ENCODE data around the gene HBS1L. TPM values are rescaled to one million over a fixed set of nuclear protein-coding genes. Genes with fewer than 3 reads are reported as not detected.
A peak's percentile ranks its signal among the peaks of the same experiment; 100 is the strongest.

The HBS1L gene
- total RNA-seq, 5 donors from 2014 or later (not counting 1 experiment from before 2014, with no cell fraction given), result 51.4 to 112 (median 69.7) TPM

- Histone ChIP-seq H3K27me3 (replicated peaks in 1 of 2; ENCODE audit: control insufficient read depth in 2 of 2, extremely low read depth in 1 of 2, insufficient read depth in 2 of 2, low read length in 1 of 2) (no peaks in the 10 kb centered on the region), H3K36me3 (ENCODE audit: control insufficient read depth in 2 of 2, extremely low read depth in 1 of 2, insufficient read depth in 1 of 2, low read length in 1 of 2) (peaks cover 0 to 41% of the 10 kb centered on the region in 2 donors), H3K9me3 (no peaks in the 10 kb centered on the region), H3K27ac (ENCODE audit: low read length) (no peak overlapping the region), H3K4me1 (ENCODE audit: control insufficient read depth in 1 of 2, extremely low read depth in 1 of 2, insufficient read depth in 2 of 2, low read length in 2 of 2) (peaks cover 0 to 2% of the 10 kb centered on the region in 2 experiments), H3K4me3 (ENCODE audit: control insufficient read depth in 1 of 2, extremely low read depth in 1 of 2, low read length in 1 of 2) (no peak overlapping the region)
- Mint-ChIP-seq H3K27me3 (no peaks in the 10 kb centered on the region), H3K4me3 (no peak overlapping the region), H3K27ac (no peak overlapping the region), H3K4me1 (peaks cover 1 to 16% (median 7%) of the 10 kb centered on the region in 3 donors), H3K36me3 (peaks cover 48% of the 10 kb centered on the region), H3K9me3 (no peaks in the 10 kb centered on the region)
- no peak for ATAC-seq (replicated peaks in 1 of 4)
- POLR2A ChIA-PET, result no interaction called here
- no peak for DNase-seq
- CTCF ChIA-PET, result interaction anchor here (0.6 to 1.5 kb wide), 6 partner anchors 9 to 190 kb away, joined by 3 to 11 read pairs (median 4); partner anchors contain the start of gene HBS1L (in 1 of the 2)
Measured at GRCh38 chr6:134994431-134994830, 60.2 kb downstream of the HBS1L start.

- H3K9me3 ChIP-seq, result no peaks in the 10 kb centered on the region
- H3K4me3 Mint-ChIP-seq, result no peak overlapping the region
- WGBS (ENCODE audit: insufficient coverage), result 80% methylated on average over 1 of the region's 6 CpGs
- H3K27ac ChIP-seq (ENCODE audit: low read length), result no peak overlapping the region
- ChIA-PET POLR2A (interaction anchor here in 1 of 2 donors (0.6 kb wide), 1 partner anchor 102 kb away, joined by 4 read pairs; no protein-coding TSS in a partner anchor), CTCF (interaction anchor here in 1 of 2 donors (0.6 to 1.2 kb wide), 3 partner anchors 10 to 860 kb away, joined by 3 to 7 read pairs (median 5); no protein-coding TSS in a partner anchor)
- no peak overlapping the region for H3K4me3 ChIP-seq (ENCODE audit: control insufficient read depth in 1 of 2, extremely low read depth in 1 of 2, low read length in 1 of 2)
- H3K4me1 ChIP-seq (ENCODE audit: control insufficient read depth in 1 of 2, extremely low read depth in 1 of 2, insufficient read depth in 2 of 2, low read length in 2 of 2), result no peaks in the 10 kb centered on the region
- H3K27ac Mint-ChIP-seq, result no peak overlapping the region
- no peaks in the 10 kb centered on the region for H3K9me3 Mint-ChIP-seq
- ATAC-seq (replicated peaks in 1 of 4) (no peak), DNase-seq (no peak)
- H3K4me1 Mint-ChIP-seq, result peaks cover 1 to 7% (median 2%) of the 10 kb centered on the region in 3 donors
- no peaks in the 10 kb centered on the region for H3K27me3 ChIP-seq (replicated peaks in 1 of 2; ENCODE audit: control insufficient read depth in 2 of 2, extremely low read depth in 1 of 2, insufficient read depth in 2 of 2, low read length in 1 of 2)
- H3K36me3 Mint-ChIP-seq, result peaks cover 50% of the 10 kb centered on the region
- H3K36me3 ChIP-seq (ENCODE audit: control insufficient read depth in 2 of 2, extremely low read depth in 1 of 2, insufficient read depth in 1 of 2, low read length in 1 of 2), result peaks cover 0 to 41% of the 10 kb centered on the region in 2 donors
- no peaks in the 10 kb centered on the region for H3K27me3 Mint-ChIP-seq
Measured at GRCh38 chr6:134992155-134992554, 62.5 kb downstream of the HBS1L start.

GRCh38 chr6:134990262-134990661 is 64.4 kb downstream of the HBS1L start:
- Histone ChIP-seq H3K9me3 (no peaks in the 10 kb centered on the region), H3K4me1 (ENCODE audit: control insufficient read depth in 1 of 2, extremely low read depth in 1 of 2, insufficient read depth in 2 of 2, low read length in 2 of 2) (no peaks in the 10 kb centered on the region), H3K4me3 (ENCODE audit: control insufficient read depth in 1 of 2, extremely low read depth in 1 of 2, low read length in 1 of 2) (no peak overlapping the region), H3K27ac (ENCODE audit: low read length) (no peak overlapping the region), H3K36me3 (ENCODE audit: control insufficient read depth in 2 of 2, extremely low read depth in 1 of 2, insufficient read depth in 1 of 2, low read length in 1 of 2) (peaks cover 0 to 30% of the 10 kb centered on the region in 2 donors), H3K27me3 (replicated peaks in 1 of 2; ENCODE audit: control insufficient read depth in 2 of 2, extremely low read depth in 1 of 2, insufficient read depth in 2 of 2, low read length in 1 of 2) (no peaks in the 10 kb centered on the region)
- H3K27me3 Mint-ChIP-seq, result no peaks in the 10 kb centered on the region
- H3K27ac Mint-ChIP-seq, result no peak overlapping the region
- DNase-seq, result no peak
- ChIA-PET POLR2A (no interaction called here), CTCF (no interaction called here)
- ATAC-seq (replicated peaks in 1 of 4), result no peak
- peaks cover 44% of the 10 kb centered on the region for H3K36me3 Mint-ChIP-seq
- peaks cover 1 to 7% (median 2%) of the 10 kb centered on the region in 3 donors for H3K4me1 Mint-ChIP-seq
- H3K4me3 Mint-ChIP-seq, result no peak overlapping the region
- no peaks in the 10 kb centered on the region for H3K9me3 Mint-ChIP-seq
- 100% methylated on average over 1 of the region's 3 CpGs for WGBS (ENCODE audit: insufficient coverage)

GRCh38 chr6:134984821-134985220 is 69.8 kb downstream of the HBS1L start:
- no peaks in the 10 kb centered on the region for H3K4me1 ChIP-seq (ENCODE audit: control insufficient read depth in 1 of 2, extremely low read depth in 1 of 2, insufficient read depth in 2 of 2, low read length in 2 of 2)
- ChIA-PET POLR2A (no interaction called here), CTCF (interaction anchor here in 1 of 2 donors (1.1 kb wide), 1 partner anchor 21 kb away, joined by 3 read pairs; no protein-coding TSS in a partner anchor)
- H3K27ac ChIP-seq (ENCODE audit: low read length), result no peak overlapping the region
- peaks cover 5 to 35% of the 10 kb centered on the region in 2 donors for H3K36me3 ChIP-seq (ENCODE audit: control insufficient read depth in 2 of 2, extremely low read depth in 1 of 2, insufficient read depth in 1 of 2, low read length in 1 of 2)
- H3K27ac Mint-ChIP-seq, result peak overlapping the region in 1 of 2 donors; percentile 41
- 29% methylated on average over 1 of the region's 1 CpG for WGBS (ENCODE audit: insufficient coverage)
- H3K36me3 Mint-ChIP-seq, result peaks cover 57% of the 10 kb centered on the region
- H3K27me3 ChIP-seq (replicated peaks in 1 of 2; ENCODE audit: control insufficient read depth in 2 of 2, extremely low read depth in 1 of 2, insufficient read depth in 2 of 2, low read length in 1 of 2), result no peaks in the 10 kb centered on the region
- ATAC-seq (replicated peaks in 1 of 4), result no peak
- H3K9me3 ChIP-seq, result no peaks in the 10 kb centered on the region
- H3K4me3 Mint-ChIP-seq, result no peak overlapping the region
- no peak overlapping the region for H3K4me3 ChIP-seq (ENCODE audit: control insufficient read depth in 1 of 2, extremely low read depth in 1 of 2, low read length in 1 of 2)
- H3K9me3 Mint-ChIP-seq, result no peaks in the 10 kb centered on the region
- DNase-seq, result no peak
- H3K4me1 Mint-ChIP-seq, result peaks cover 15 to 20% (median 15%) of the 10 kb centered on the region in 3 donors
- H3K27me3 Mint-ChIP-seq, result no peaks in the 10 kb centered on the region

GRCh38 chr6:134983823-134984222 is 70.8 kb downstream of the HBS1L start:
- POLR2A ChIA-PET, result no interaction called here
- Mint-ChIP-seq H3K36me3 (peaks cover 58% of the 10 kb centered on the region), H3K9me3 (no peaks in the 10 kb centered on the region), H3K27ac (peak overlapping the region in 1 of 2 donors; percentile 11), H3K4me3 (no peak overlapping the region), H3K4me1 (peaks cover 19 to 26% (median 23%) of the 10 kb centered on the region in 3 donors), H3K27me3 (no peaks in the 10 kb centered on the region)
- CTCF ChIA-PET, result no interaction called here
- no peaks in the 10 kb centered on the region for H3K27me3 ChIP-seq (replicated peaks in 1 of 2; ENCODE audit: control insufficient read depth in 2 of 2, extremely low read depth in 1 of 2, insufficient read depth in 2 of 2, low read length in 1 of 2)
- H3K36me3 ChIP-seq (ENCODE audit: control insufficient read depth in 2 of 2, extremely low read depth in 1 of 2, insufficient read depth in 1 of 2, low read length in 1 of 2), result peaks cover 5 to 43% of the 10 kb centered on the region in 2 donors
- no peaks in the 10 kb centered on the region for H3K9me3 ChIP-seq
- no peaks in the 10 kb centered on the region for H3K4me1 ChIP-seq (ENCODE audit: control insufficient read depth in 1 of 2, extremely low read depth in 1 of 2, insufficient read depth in 2 of 2, low read length in 2 of 2)
- no peak for ATAC-seq (replicated peaks in 1 of 4)
- no peak overlapping the region for H3K27ac ChIP-seq (ENCODE audit: low read length)
- no CpG with 5 or more reads among the region's 2 CpGs for WGBS (ENCODE audit: insufficient coverage)
- H3K4me3 ChIP-seq (ENCODE audit: control insufficient read depth in 1 of 2, extremely low read depth in 1 of 2, low read length in 1 of 2), result no peak overlapping the region
- DNase-seq, result no peak

- Mint-ChIP-seq H3K36me3 (peaks cover 60% of the 10 kb centered on the region), H3K27me3 (no peaks in the 10 kb centered on the region), H3K27ac (no peak overlapping the region), H3K9me3 (no peaks in the 10 kb centered on the region), H3K4me1 (peaks cover 19 to 26% (median 23%) of the 10 kb centered on the region in 3 donors), H3K4me3 (no peak overlapping the region)
- ATAC-seq (replicated peaks in 1 of 4) (no peak), DNase-seq (no peak)
- Histone ChIP-seq H3K36me3 (ENCODE audit: control insufficient read depth in 2 of 2, extremely low read depth in 1 of 2, insufficient read depth in 1 of 2, low read length in 1 of 2) (peaks cover 5 to 39% of the 10 kb centered on the region in 2 donors), H3K27ac (ENCODE audit: low read length) (no peak overlapping the region), H3K27me3 (replicated peaks in 1 of 2; ENCODE audit: control insufficient read depth in 2 of 2, extremely low read depth in 1 of 2, insufficient read depth in 2 of 2, low read length in 1 of 2) (no peaks in the 10 kb centered on the region), H3K9me3 (no peaks in the 10 kb centered on the region), H3K4me3 (ENCODE audit: control insufficient read depth in 1 of 2, extremely low read depth in 1 of 2, low read length in 1 of 2) (no peak overlapping the region), H3K4me1 (ENCODE audit: control insufficient read depth in 1 of 2, extremely low read depth in 1 of 2, insufficient read depth in 2 of 2, low read length in 2 of 2) (no peaks in the 10 kb centered on the region)
- 60% methylated on average over 1 of the region's 3 CpGs for WGBS (ENCODE audit: insufficient coverage)
- CTCF ChIA-PET, result interaction anchor here in 1 of 2 donors (0.6 kb wide), 1 partner anchor 875 kb away, joined by 3 read pairs; no protein-coding TSS in a partner anchor
- POLR2A ChIA-PET, result no interaction called here
Measured at GRCh38 chr6:134982161-134982560, 72.5 kb downstream of the HBS1L start.

All from T-cell (primary cell).